Vagina (tissue), 2 donors: ENCODE data around the gene AIMP1.

Source experiments
- CTCF ChIP-seq, 3 experiments: fragments of 450-650 bp in 2 of 3; fragments of 200-600 bp in 1 of 3; sonication (generic) in 1 of 3; IDR thresholded peaks; one replicate each; pipeline ENCODE4 v1.5.1; 2017 to 2019; ENCODE audit warnings: antibody characterized with exemption in 3 of 3, mild to moderate bottlenecking in 2 of 3, moderate library complexity in 2 of 3
- POLR2A ChIP-seq, 2 donors: fragments of 450-650 bp; IDR thresholded peaks; one replicate each; pipeline ENCODE4 v1.6.1; 2017; ENCODE audit warnings: antibody characterized with exemption in 2 of 2, mild to moderate bottlenecking in 2 of 2, moderate library complexity in 2 of 2

GRCh38 chr4:106286611-106287010, 29.7 kb upstream of the AIMP1 start:
- TF ChIP-seq CTCF (IDR thresholded peaks at IDR 0.05) (no peak), POLR2A (IDR thresholded peaks at IDR 0.05) (no peak)
